ENCODE data around the gene MAP1B.

MAP1B gene

GRCh38 chr5:72137826-72138409 is 30.6 kb downstream of the MAP1B start:
- Histone ChIP-seq H3K9me3 (ENCODE audit: control insufficient read depth in 1 of 2, low read length in 2 of 2) (no peaks in the 10 kb centered on the region), H3K4me1 (ENCODE audit: control insufficient read depth in 1 of 2, insufficient read depth in 2 of 2, low read length in 2 of 2) (peaks cover 0 to 44% of the 10 kb centered on the region in 2 donors), H3K27me3 (ENCODE audit: low read depth, low read length) (no peaks in the 10 kb centered on the region), H3K36me3 (ENCODE audit: control insufficient read depth in 1 of 2, insufficient read depth in 2 of 2, low read length in 2 of 2) (no peaks in the 10 kb centered on the region), H3K27ac (ENCODE audit: low read length) (no peak overlapping the region), H3K4me3 (ENCODE audit: low read depth in 1 of 2, low read length in 2 of 2) (no peak overlapping the region)

DNA sequence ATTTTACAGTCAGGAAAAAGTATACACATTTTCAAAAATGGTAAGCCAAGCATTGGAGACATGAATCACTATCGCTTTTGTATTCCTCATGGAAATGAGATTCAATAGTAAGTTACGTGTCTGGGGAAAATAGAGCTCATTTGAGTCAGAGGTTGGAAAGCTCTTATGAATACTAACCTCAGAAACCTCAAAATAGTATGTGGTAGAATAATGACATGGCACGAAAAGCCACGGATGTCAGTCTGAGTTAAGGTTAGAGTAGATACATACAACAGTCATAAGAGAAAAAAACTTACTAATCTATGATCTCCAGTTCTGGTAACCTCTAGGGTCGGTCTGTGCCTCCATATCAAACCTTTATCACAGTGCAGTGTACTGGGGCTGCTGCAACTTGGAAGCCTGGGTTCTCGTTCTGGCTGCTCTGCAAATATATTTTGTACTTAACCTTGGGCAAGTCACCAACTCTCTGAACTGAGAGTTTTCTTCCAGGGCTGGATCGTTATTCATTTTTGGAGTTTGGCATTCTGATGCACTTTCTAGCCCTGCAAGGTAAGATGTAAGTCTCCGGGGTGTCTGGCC is 31.8 kb downstream of the MAP1B start:
- no peak overlapping the region for H3K27ac ChIP-seq (ENCODE audit: low read length)
- no peak overlapping the region for H3K4me3 ChIP-seq (ENCODE audit: low read depth in 1 of 2, low read length in 2 of 2)
- no peaks in the 10 kb centered on the region for H3K36me3 ChIP-seq (ENCODE audit: control insufficient read depth in 1 of 2, insufficient read depth in 2 of 2, low read length in 2 of 2)
- no peaks in the 10 kb centered on the region for H3K27me3 ChIP-seq (ENCODE audit: low read depth, low read length)
- H3K9me3 ChIP-seq (ENCODE audit: control insufficient read depth in 1 of 2, low read length in 2 of 2) = no peaks in the 10 kb centered on the region
- peaks cover 0 to 43% of the 10 kb centered on the region in 2 donors for H3K4me1 ChIP-seq (ENCODE audit: control insufficient read depth in 1 of 2, insufficient read depth in 2 of 2, low read length in 2 of 2)

- peak overlapping the region; percentile 44 for H3K27ac ChIP-seq (ENCODE audit: low read length)
- no peaks in the 10 kb centered on the region for H3K9me3 ChIP-seq (ENCODE audit: control insufficient read depth in 1 of 2, low read length in 2 of 2)
- no peak overlapping the region for H3K4me3 ChIP-seq (ENCODE audit: low read depth in 1 of 2, low read length in 2 of 2)
- no peaks in the 10 kb centered on the region for H3K36me3 ChIP-seq (ENCODE audit: control insufficient read depth in 1 of 2, insufficient read depth in 2 of 2, low read length in 2 of 2)
- H3K4me1 ChIP-seq (ENCODE audit: control insufficient read depth in 1 of 2, insufficient read depth in 2 of 2, low read length in 2 of 2) = peaks cover 0 to 42% of the 10 kb centered on the region in 2 donors
- no peaks in the 10 kb centered on the region for H3K27me3 ChIP-seq (ENCODE audit: low read depth, low read length)
Observed at GRCh38 chr5:72140711-72141110, 33.4 kb downstream of the MAP1B start.

GRCh38 chr5:72141440-72142355 is 34.4 kb downstream of the MAP1B start:
- peaks cover 0 to 42% of the 10 kb centered on the region in 2 donors for H3K4me1 ChIP-seq (ENCODE audit: control insufficient read depth in 1 of 2, insufficient read depth in 2 of 2, low read length in 2 of 2)
- peak overlapping the region; percentile 72 for H3K27ac ChIP-seq (ENCODE audit: low read length)

GRCh38 chr5:72144762-72145161 is 37.5 kb downstream of the MAP1B start:
- Histone ChIP-seq H3K36me3 (ENCODE audit: control insufficient read depth in 1 of 2, insufficient read depth in 2 of 2, low read length in 2 of 2) (no peaks in the 10 kb centered on the region), H3K9me3 (ENCODE audit: control insufficient read depth in 1 of 2, low read length in 2 of 2) (no peaks in the 10 kb centered on the region), H3K4me1 (ENCODE audit: control insufficient read depth in 1 of 2, insufficient read depth in 2 of 2, low read length in 2 of 2) (peaks cover 0 to 41% of the 10 kb centered on the region in 2 donors), H3K27me3 (ENCODE audit: low read depth, low read length) (no peaks in the 10 kb centered on the region), H3K4me3 (ENCODE audit: low read depth in 1 of 2, low read length in 2 of 2) (no peak overlapping the region), H3K27ac (ENCODE audit: low read length) (peak overlapping the region; percentile 42)

More at GRCh38 chr5:72141440-72142355, 34.4 kb downstream of the MAP1B start:
- Histone ChIP-seq H3K36me3 (ENCODE audit: control insufficient read depth in 1 of 2, insufficient read depth in 2 of 2, low read length in 2 of 2) (no peaks in the 10 kb centered on the region), H3K4me3 (ENCODE audit: low read depth in 1 of 2, low read length in 2 of 2) (no peak overlapping the region), H3K9me3 (ENCODE audit: control insufficient read depth in 1 of 2, low read length in 2 of 2) (no peaks in the 10 kb centered on the region), H3K27me3 (ENCODE audit: low read depth, low read length) (no peaks in the 10 kb centered on the region)

- Histone ChIP-seq H3K4me3 (ENCODE audit: low read depth in 1 of 2, low read length in 2 of 2) (no peak overlapping the region), H3K27me3 (ENCODE audit: low read depth, low read length) (no peaks in the 10 kb centered on the region), H3K4me1 (ENCODE audit: control insufficient read depth in 1 of 2, insufficient read depth in 2 of 2, low read length in 2 of 2) (peaks cover 0 to 41% of the 10 kb centered on the region in 2 donors), H3K36me3 (ENCODE audit: control insufficient read depth in 1 of 2, insufficient read depth in 2 of 2, low read length in 2 of 2) (no peaks in the 10 kb centered on the region), H3K9me3 (ENCODE audit: control insufficient read depth in 1 of 2, low read length in 2 of 2) (no peaks in the 10 kb centered on the region), H3K27ac (ENCODE audit: low read length) (peak overlapping the region; percentile 42)
Observed at GRCh38 chr5:72145348-72145747, 38.1 kb downstream of the MAP1B start.

DNA sequence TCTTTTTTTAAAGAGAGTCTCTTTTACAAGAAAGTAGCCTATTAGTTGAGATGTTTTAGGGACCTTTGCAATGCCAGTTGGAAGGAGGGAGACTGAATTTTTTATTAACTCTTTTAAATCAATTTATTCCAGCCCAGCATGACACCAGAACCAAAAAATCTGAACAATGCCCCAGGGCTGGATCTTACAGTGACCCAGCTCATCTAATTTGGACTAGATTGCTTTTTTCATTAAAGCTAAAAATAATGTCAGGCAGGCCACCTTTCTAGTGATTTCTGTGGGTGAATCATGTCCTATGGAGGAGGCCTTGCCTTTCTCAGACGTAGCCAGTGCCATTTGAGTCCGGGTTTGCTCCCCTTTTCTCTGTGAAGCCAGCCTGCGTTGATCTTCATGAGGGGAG is 38.8 kb downstream of the MAP1B start:
- H3K27me3 ChIP-seq (ENCODE audit: low read depth, low read length) = no peaks in the 10 kb centered on the region
- H3K27ac ChIP-seq (ENCODE audit: low read length) = no peak overlapping the region
- H3K4me1 ChIP-seq (ENCODE audit: control insufficient read depth in 1 of 2, insufficient read depth in 2 of 2, low read length in 2 of 2) = peaks cover 0 to 37% of the 10 kb centered on the region in 2 donors
- no peaks in the 10 kb centered on the region for H3K9me3 ChIP-seq (ENCODE audit: control insufficient read depth in 1 of 2, low read length in 2 of 2)
- H3K4me3 ChIP-seq (ENCODE audit: low read depth in 1 of 2, low read length in 2 of 2) = no peak overlapping the region
- no peaks in the 10 kb centered on the region for H3K36me3 ChIP-seq (ENCODE audit: control insufficient read depth in 1 of 2, insufficient read depth in 2 of 2, low read length in 2 of 2)

DNA sequence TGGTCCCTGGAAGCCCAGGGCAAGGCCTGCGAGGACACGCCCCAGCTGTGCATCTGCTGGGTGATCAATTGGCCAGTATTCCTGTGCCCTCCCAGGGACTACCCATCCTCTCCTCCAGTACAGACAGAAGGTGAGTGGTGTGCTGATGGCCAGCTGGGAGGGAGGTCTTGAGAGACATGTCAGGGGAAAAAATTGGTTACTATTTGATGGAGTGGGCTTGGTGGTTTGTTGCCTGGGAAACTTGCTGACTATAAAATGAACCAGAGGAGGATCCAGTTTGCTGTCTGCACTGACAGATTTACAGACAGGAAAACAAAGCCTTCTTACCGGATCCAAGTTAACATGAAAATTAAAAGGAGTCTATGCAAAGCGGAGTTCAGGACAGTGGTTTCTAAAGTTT is 40.3 kb downstream of the MAP1B start:
- H3K9me3 ChIP-seq (ENCODE audit: control insufficient read depth in 1 of 2, low read length in 2 of 2) = no peaks in the 10 kb centered on the region
- no peak overlapping the region for H3K27ac ChIP-seq (ENCODE audit: low read length)
- no peaks in the 10 kb centered on the region for H3K36me3 ChIP-seq (ENCODE audit: control insufficient read depth in 1 of 2, insufficient read depth in 2 of 2, low read length in 2 of 2)
- no peak overlapping the region for H3K4me3 ChIP-seq (ENCODE audit: low read depth in 1 of 2, low read length in 2 of 2)
- H3K27me3 ChIP-seq (ENCODE audit: low read depth, low read length) = no peaks in the 10 kb centered on the region
- H3K4me1 ChIP-seq (ENCODE audit: control insufficient read depth in 1 of 2, insufficient read depth in 2 of 2, low read length in 2 of 2) = peaks cover 6 to 23% of the 10 kb centered on the region in 2 donors

GRCh38 chr5:72149742-72150141 is 42.5 kb downstream of the MAP1B start:
- Histone ChIP-seq H3K9me3 (ENCODE audit: control insufficient read depth in 1 of 2, low read length in 2 of 2) (no peaks in the 10 kb centered on the region), H3K27me3 (ENCODE audit: low read depth, low read length) (no peaks in the 10 kb centered on the region), H3K36me3 (ENCODE audit: control insufficient read depth in 1 of 2, insufficient read depth in 2 of 2, low read length in 2 of 2) (no peaks in the 10 kb centered on the region), H3K4me1 (ENCODE audit: control insufficient read depth in 1 of 2, insufficient read depth in 2 of 2, low read length in 2 of 2) (peaks cover 6 to 24% of the 10 kb centered on the region in 2 donors), H3K27ac (ENCODE audit: low read length) (no peak overlapping the region), H3K4me3 (ENCODE audit: low read depth in 1 of 2, low read length in 2 of 2) (no peak overlapping the region)

DNA sequence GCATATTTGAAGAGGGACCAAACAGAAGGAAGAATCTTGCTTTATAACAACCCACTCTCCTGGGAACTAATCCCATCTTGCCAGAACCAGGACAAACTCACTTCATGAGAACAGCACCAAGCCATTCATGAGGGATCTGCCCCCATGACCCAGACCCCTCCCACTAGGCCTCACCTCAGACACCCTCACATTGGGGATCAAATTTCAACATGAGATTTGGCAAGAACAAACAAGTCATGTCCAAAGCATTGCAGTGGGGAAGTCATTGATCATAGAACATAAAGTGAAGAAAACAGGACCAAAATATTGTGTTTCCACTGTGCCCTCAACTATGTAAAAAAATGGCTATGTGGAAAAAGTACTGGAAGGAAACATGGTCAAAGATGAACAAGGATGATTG is 43.9 kb downstream of the MAP1B start:
- Histone ChIP-seq H3K36me3 (ENCODE audit: control insufficient read depth in 1 of 2, insufficient read depth in 2 of 2, low read length in 2 of 2) (no peaks in the 10 kb centered on the region), H3K4me1 (ENCODE audit: control insufficient read depth in 1 of 2, insufficient read depth in 2 of 2, low read length in 2 of 2) (peaks cover 6 to 12% of the 10 kb centered on the region in 2 donors), H3K27ac (ENCODE audit: low read length) (no peak overlapping the region), H3K27me3 (ENCODE audit: low read depth, low read length) (no peaks in the 10 kb centered on the region), H3K4me3 (ENCODE audit: low read depth in 1 of 2, low read length in 2 of 2) (no peak overlapping the region), H3K9me3 (ENCODE audit: control insufficient read depth in 1 of 2, low read length in 2 of 2) (no peaks in the 10 kb centered on the region)

DNA sequence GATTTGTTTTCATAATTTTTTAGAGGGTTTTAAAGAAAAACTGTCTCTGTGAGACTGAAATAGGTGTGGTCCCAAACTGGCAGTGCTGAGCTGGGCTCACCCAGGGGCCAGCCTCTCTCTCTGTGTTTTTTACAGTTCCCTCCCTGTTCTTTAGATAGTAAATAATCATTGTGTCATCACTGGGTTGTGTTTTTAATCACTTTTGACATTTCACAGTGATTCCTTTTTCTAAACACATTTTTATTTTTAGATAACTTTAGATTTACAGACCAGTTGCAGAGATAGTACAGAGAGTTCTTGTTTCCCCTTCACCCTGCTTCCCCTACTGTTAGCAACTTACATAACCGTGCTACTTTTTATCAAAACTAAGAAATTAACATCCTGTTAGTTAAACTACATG is 44.4 kb downstream of the MAP1B start:
- no peak overlapping the region for H3K4me3 ChIP-seq (ENCODE audit: low read depth in 1 of 2, low read length in 2 of 2)
- no peaks in the 10 kb centered on the region for H3K9me3 ChIP-seq (ENCODE audit: control insufficient read depth in 1 of 2, low read length in 2 of 2)
- H3K36me3 ChIP-seq (ENCODE audit: control insufficient read depth in 1 of 2, insufficient read depth in 2 of 2, low read length in 2 of 2) = no peaks in the 10 kb centered on the region
- H3K27ac ChIP-seq (ENCODE audit: low read length) = peak overlapping the region; percentile 37
- peaks cover 6 to 12% of the 10 kb centered on the region in 2 donors for H3K4me1 ChIP-seq (ENCODE audit: control insufficient read depth in 1 of 2, insufficient read depth in 2 of 2, low read length in 2 of 2)
- H3K27me3 ChIP-seq (ENCODE audit: low read depth, low read length) = no peaks in the 10 kb centered on the region

All from muscle layer of duodenum (tissue), 2 donors.